Activated naive CD4-positive, alpha-beta T cell treated with anti-CD3 and anti-CD28 coated beads, Interleukin-2, amount 50 U/mL, for 24 hours (primary cell): ENCODE results near the gene H1-8.
A peak's percentile ranks its signal among the peaks of the same experiment; 100 is the strongest.

Source experiments
- H3K27ac Mint-ChIP-seq: one replicate; pipeline ENCODE4 v1.8.0; 2021; ENCODE audit warnings: mild to moderate bottlenecking, mixed read lengths
- H3K27me3 Mint-ChIP-seq: one replicate; pipeline ENCODE4 v1.8.0; 2021; ENCODE audit warnings: mixed read lengths
- H3K36me3 Mint-ChIP-seq: one replicate; pipeline ENCODE4 v1.8.0; 2021; ENCODE audit warnings: mixed read lengths
- H3K4me1 Mint-ChIP-seq: one replicate; pipeline ENCODE4 v1.8.0; 2021; ENCODE audit warnings: mixed read lengths
- H3K4me3 Mint-ChIP-seq: one replicate; pipeline ENCODE4 v1.8.0; 2021; ENCODE audit warnings: mild to moderate bottlenecking, mixed read lengths
- H3K9me3 Mint-ChIP-seq: one replicate; pipeline ENCODE4 v1.8.0; 2021; ENCODE audit warnings: mixed read lengths

H1-8 gene

DNA sequence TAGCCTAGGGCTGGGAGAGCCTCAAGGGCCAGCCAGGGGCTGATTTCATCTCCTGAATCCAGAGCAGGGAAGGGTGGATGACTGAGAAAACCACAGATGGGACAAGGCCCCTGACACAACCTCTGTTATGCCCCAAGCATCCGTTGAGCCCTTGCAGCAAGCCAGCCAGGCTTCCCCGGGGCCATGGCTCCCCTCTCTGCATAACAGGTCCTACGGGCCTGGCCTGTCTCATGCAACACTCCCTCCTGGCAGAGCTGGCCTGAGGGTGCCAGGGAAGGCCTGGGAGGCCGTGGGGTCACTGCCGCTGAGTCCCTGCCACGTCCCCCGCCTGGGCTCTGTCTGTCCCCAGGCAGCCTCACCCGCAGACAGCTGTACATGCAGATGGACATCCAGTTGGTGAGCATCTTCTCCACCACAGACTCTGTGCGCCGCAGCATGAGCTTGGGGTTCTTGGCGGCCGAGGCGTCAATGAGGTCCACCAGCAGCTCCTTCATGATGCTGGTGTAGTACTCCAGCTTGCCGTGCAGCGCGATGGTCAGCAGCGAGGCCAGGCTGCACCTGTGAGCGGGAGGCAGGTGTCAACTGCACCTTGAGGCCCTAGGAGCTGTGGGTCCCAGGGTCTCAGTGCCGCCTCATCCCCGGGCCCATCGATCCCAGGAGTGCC, 22.1 kb downstream of the H1-8 start:
- H3K36me3 Mint-ChIP-seq = no peaks in the 10 kb centered on the region
- H3K4me1 Mint-ChIP-seq = no peaks in the 10 kb centered on the region
- no peak overlapping the region for H3K27ac Mint-ChIP-seq
- no peak overlapping the region for H3K4me3 Mint-ChIP-seq
- H3K9me3 Mint-ChIP-seq = no peaks in the 10 kb centered on the region
- no peaks in the 10 kb centered on the region for H3K27me3 Mint-ChIP-seq

- no peak overlapping the region for H3K27ac Mint-ChIP-seq
- H3K4me1 Mint-ChIP-seq = no peaks in the 10 kb centered on the region
- H3K27me3 Mint-ChIP-seq = no peaks in the 10 kb centered on the region
- no peaks in the 10 kb centered on the region for H3K9me3 Mint-ChIP-seq
- H3K36me3 Mint-ChIP-seq = no peaks in the 10 kb centered on the region
- no peak overlapping the region for H3K4me3 Mint-ChIP-seq
Observed at GRCh38 chr3:129565902-129566301, 22.9 kb downstream of the H1-8 start.

DNA sequence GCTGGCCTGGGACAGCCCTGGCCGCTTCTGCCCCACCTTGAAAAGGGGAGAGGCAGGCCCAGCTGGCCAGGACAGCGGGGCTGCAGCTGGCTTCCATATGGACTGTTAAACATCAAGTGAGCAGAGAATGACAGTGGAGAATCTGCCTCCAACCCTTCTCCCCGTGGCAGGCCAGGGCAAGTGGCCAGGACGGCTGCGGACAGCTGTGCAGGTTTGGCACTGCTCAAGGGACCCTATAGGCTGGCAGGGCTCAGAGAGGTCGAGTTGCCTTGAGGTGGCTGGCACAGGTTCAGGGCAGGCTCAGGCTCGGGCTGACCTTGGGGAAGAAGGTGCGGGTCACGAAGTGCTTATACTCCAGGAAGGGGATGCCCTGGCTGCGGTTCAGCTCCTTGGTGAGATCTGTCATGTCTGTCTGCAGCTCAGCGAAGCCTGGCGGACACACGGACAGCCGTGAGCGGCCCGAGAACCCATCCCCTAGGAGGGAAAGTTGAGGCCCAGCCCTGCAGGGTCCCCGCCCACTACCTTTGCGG, 24.3 kb downstream of the H1-8 start:
- no peaks in the 10 kb centered on the region for H3K9me3 Mint-ChIP-seq
- H3K4me3 Mint-ChIP-seq = no peak overlapping the region
- H3K27me3 Mint-ChIP-seq = no peaks in the 10 kb centered on the region
- H3K27ac Mint-ChIP-seq = no peak overlapping the region
- H3K36me3 Mint-ChIP-seq = no peaks in the 10 kb centered on the region
- H3K4me1 Mint-ChIP-seq = no peaks in the 10 kb centered on the region

DNA sequence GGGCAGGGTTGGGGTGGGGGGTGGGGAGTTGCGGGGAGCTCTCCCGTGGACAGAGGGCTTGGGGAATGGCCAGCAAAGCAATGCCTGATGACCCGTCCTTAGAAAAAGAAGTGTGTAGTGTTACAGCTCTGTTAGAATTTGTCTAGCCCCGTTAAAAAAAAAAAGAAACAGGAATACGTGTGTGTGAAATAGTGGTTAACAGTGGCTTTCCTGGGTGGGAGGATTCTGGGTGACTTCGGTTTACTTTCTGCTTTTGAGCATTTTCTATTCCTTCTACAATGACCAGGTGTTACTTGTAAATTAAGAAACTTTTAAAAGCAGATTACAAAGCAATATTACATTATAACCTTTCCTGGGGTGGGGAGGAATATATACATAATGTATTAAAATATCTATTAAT, 25.0 kb downstream of the H1-8 start:
- Mint-ChIP-seq H3K9me3 (no peaks in the 10 kb centered on the region), H3K27me3 (no peaks in the 10 kb centered on the region), H3K4me1 (no peaks in the 10 kb centered on the region), H3K36me3 (no peaks in the 10 kb centered on the region), H3K4me3 (no peak overlapping the region), H3K27ac (no peak overlapping the region)

GRCh38 chr3:129569856-129570255, 26.9 kb downstream of the H1-8 start:
- H3K27me3 Mint-ChIP-seq = no peaks in the 10 kb centered on the region
- no peaks in the 10 kb centered on the region for H3K36me3 Mint-ChIP-seq
- H3K9me3 Mint-ChIP-seq = no peaks in the 10 kb centered on the region
- H3K27ac Mint-ChIP-seq = no peak overlapping the region
- H3K4me1 Mint-ChIP-seq = no peaks in the 10 kb centered on the region
- no peak overlapping the region for H3K4me3 Mint-ChIP-seq

DNA sequence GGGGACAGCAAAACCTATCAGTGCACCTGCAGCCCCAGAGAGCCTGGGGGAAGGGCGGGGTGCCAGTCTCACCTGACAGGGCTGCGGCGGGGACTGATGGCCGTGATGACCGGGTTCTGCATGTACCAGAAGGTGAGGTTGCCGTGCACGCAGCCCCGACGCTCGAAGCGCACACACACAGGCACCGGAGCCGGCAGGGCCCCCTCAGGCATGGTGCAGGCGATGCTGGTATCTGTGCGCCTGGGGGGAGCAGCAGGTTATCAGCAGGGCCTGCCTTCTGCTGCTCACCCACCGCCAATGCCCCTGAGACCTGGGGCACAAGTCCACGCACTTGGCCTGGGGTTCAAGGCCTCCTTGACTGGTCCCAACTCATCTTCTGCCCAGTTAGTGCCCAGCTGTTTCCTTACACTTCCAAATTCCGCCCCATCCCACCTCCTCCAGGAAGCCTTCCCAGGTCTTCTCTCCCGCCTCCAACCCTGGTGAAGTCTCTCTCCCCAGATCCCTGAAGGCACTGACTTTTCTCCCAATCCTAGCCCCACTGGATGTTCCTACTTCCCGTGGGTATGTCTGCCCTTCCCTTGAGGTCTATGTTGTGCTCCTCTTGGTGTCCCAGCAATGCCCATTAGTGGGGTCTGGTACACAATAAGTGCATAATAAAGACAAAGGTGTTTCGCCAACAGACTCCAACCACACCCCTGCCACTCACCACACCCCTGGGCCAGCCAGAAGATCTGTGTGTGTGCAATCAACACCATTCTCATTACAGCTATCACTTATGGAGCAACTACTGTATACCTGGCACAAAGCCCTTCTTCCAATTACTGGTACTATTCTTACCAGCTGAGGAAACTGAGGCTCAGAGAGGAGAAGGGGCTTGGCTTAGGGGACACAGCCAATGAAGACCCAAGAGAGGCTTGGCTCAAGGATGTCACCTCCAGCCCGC, 28.9 kb downstream of the H1-8 start:
- Mint-ChIP-seq H3K4me1 (peaks cover 13% of the 10 kb centered on the region), H3K9me3 (no peaks in the 10 kb centered on the region), H3K36me3 (no peaks in the 10 kb centered on the region), H3K4me3 (no peak overlapping the region), H3K27me3 (no peaks in the 10 kb centered on the region), H3K27ac (peak overlapping the region; percentile 48)

DNA sequence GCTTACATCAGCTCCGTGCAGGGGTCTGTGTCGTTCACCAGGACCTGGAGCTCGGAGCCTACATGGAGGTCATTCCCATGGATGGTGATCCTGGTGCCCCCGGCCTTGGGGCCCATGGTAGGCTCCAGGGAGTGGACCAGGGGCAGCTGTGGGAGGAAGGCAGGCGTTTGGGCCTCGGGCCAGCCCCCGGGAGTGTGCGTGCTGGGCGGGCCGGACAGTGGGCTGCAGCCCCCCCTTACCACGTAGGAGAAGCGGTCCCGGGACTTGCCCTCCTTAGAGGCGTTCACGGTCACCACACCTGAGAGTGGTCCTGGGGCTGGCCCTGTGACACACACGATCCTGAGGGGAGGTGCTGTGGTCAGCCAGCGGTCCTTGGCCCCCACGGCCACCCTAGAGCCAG, 29.6 kb downstream of the H1-8 start:
- no peaks in the 10 kb centered on the region for H3K27me3 Mint-ChIP-seq
- H3K4me3 Mint-ChIP-seq = no peak overlapping the region
- H3K27ac Mint-ChIP-seq = no peak overlapping the region
- no peaks in the 10 kb centered on the region for H3K9me3 Mint-ChIP-seq
- no peaks in the 10 kb centered on the region for H3K36me3 Mint-ChIP-seq
- peaks cover 16% of the 10 kb centered on the region for H3K4me1 Mint-ChIP-seq

GRCh38 chr3:129573493-129573892, 30.5 kb downstream of the H1-8 start:
- Mint-ChIP-seq H3K27me3 (no peaks in the 10 kb centered on the region), H3K27ac (no peak overlapping the region), H3K9me3 (no peaks in the 10 kb centered on the region), H3K4me1 (peaks cover 22% of the 10 kb centered on the region), H3K36me3 (no peaks in the 10 kb centered on the region), H3K4me3 (no peak overlapping the region)

DNA sequence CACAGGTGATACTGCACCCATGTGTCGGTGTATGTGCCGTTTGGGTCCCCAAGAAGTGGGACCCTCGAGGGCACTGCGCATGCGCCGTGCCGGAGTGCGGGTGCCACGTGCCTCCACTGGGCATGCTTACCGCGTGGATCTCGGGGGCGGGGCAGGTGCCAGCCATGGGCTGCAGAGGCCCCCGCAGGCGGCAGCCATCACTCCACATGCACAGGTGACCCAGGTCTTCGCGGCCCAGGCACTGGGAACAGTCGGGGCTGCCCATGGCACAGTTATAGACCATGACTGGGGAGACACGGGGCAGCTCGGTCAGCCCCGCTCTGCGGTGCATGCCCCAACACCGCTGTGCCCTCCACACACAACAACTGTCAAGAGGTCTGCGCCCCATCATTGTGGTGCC, 31.2 kb downstream of the H1-8 start:
- Mint-ChIP-seq H3K4me3 (no peak overlapping the region), H3K27me3 (no peaks in the 10 kb centered on the region), H3K36me3 (no peaks in the 10 kb centered on the region), H3K9me3 (no peaks in the 10 kb centered on the region), H3K4me1 (peaks cover 22% of the 10 kb centered on the region), H3K27ac (no peak overlapping the region)

DNA sequence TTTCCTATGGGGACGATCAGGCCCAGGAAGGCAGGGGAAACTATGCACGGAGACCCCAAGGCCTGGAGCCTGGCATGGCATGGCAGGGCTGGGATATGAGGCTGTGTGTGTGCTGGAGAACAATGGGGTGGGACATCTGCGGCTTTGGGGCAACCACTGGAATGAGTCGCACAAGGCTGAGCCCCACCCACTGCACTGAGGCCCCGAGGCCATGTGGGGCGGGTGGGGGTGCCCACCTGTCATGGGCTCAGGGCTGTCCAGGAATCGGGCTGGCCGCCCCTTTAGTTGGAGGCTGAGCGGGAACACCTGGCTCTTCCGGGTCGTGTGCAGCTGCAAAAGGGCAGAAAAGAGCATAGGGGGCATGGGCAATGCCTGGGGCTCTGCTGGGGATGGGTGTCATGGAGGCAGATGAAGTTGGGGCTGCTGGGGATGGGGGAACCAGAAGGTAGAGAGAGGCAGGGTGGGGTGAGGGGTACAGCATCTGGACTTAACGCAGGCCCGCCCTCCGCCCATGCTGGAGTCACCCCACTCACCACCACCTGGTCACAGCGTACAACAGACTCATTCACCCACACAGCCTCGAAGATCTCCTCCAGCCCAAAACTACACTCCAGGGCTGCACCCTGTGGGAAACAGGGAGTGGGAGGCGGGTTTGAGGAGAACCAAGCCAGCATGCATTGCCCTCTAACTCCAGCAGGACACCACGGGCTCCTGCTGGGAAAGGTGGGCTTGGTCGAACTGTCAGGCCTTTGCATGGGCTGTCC, 32.4 kb downstream of the H1-8 start:
- H3K4me3 Mint-ChIP-seq = no peak overlapping the region
- H3K36me3 Mint-ChIP-seq = no peaks in the 10 kb centered on the region
- no peaks in the 10 kb centered on the region for H3K9me3 Mint-ChIP-seq
- H3K4me1 Mint-ChIP-seq = peaks cover 22% of the 10 kb centered on the region
- no peak overlapping the region for H3K27ac Mint-ChIP-seq
- no peaks in the 10 kb centered on the region for H3K27me3 Mint-ChIP-seq

- peak overlapping the region; percentile 65 for H3K4me3 Mint-ChIP-seq
- H3K27me3 Mint-ChIP-seq = no peaks in the 10 kb centered on the region
- no peaks in the 10 kb centered on the region for H3K9me3 Mint-ChIP-seq
- H3K27ac Mint-ChIP-seq = no peak overlapping the region
- H3K4me1 Mint-ChIP-seq = peaks cover 22% of the 10 kb centered on the region
- H3K36me3 Mint-ChIP-seq = no peaks in the 10 kb centered on the region
Observed at GRCh38 chr3:129575997-129576384, 33.0 kb downstream of the H1-8 start.

DNA sequence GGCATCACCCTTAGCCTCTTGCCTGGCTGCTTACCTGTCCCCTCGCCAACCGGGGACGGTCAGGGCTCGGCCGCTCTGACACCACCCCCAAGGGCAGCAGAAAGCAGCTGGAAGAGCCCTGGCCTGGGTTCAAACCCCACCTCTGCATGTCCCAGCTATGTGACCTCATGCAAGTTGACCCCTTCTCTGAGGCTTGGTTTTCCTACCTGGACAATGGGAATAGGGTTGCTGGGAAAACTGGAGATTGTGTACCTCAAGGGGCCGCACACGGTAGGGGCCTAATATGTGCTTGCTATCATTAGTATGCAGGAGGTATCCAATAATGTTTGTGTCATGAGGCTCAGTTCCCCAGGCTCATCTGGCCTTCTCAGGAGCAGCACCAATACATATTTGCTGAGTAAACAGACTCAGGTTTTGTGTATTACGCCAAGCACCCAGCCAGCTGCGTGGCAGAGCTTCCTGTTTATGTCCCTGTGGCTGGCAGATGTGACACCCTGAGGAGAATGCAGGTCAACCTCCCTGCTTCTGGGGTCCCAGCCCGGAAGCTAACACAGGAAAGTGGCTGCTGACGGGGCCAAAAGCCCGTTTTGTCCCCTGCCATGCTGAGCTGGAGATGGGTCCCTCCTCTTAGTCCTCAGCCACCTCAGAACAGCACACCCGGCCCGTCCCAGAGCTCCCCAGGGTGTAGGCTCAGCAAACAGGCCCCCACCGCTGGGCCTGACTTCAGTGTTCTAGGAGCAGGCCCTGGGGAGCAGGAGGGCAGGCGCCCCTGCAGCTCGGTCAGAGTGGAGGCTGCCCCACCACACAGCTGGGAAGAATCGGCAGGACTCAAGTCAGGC, 33.8 kb downstream of the H1-8 start:
- H3K27me3 Mint-ChIP-seq = no peaks in the 10 kb centered on the region
- H3K4me3 Mint-ChIP-seq = peak overlapping the region; percentile 65
- H3K27ac Mint-ChIP-seq = no peak overlapping the region
- no peaks in the 10 kb centered on the region for H3K9me3 Mint-ChIP-seq
- peaks cover 22% of the 10 kb centered on the region for H3K4me1 Mint-ChIP-seq
- H3K36me3 Mint-ChIP-seq = no peaks in the 10 kb centered on the region

- Mint-ChIP-seq H3K36me3 (no peaks in the 10 kb centered on the region), H3K27ac (no peak overlapping the region), H3K4me3 (no peak overlapping the region), H3K4me1 (peaks cover 22% of the 10 kb centered on the region), H3K9me3 (no peaks in the 10 kb centered on the region), H3K27me3 (no peaks in the 10 kb centered on the region)
Observed at GRCh38 chr3:129577366-129577765, 34.4 kb downstream of the H1-8 start.

DNA sequence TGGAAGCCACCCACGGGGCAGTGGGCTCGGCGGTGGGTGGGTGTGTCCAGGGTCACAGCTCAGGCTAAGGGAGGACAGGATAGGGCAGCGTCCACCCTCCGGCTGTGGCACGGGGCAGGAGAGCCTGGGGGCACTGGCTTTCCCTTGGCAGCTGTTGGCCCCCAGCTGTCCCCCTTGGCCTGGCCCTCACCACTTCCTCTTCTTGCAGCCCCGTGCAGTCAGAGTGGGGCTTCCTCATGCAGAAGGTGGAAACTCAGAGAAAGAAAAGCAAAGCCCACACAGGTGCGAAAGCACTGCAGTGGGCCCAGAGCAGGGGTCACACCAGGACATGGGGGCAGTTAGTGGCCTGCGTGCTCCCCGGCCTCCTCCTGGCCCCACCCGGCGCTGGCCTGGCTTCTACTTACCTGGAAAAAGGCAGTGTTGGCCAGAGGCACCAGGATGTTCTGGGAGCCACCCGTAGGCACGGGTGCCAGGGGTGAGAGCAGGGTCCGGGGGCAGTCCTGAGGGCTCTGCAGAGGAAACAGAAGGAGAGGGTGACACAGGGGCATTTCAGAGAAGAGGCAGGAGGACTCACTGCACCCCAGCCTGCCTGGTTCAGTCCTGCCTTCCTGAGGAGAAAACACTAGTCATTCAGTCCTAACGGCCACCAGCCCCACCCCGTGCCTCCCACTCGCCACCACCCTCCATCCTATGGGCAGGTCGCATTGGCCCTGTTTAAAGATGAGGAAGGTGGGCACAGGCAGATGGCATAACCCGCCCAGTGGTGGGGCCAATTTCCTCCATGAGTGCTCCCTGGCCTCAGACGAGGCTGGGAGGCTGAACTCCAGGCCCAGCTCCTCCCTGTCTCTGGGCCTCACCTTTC, 35.2 kb downstream of the H1-8 start:
- H3K36me3 Mint-ChIP-seq = no peaks in the 10 kb centered on the region
- no peaks in the 10 kb centered on the region for H3K27me3 Mint-ChIP-seq
- peaks cover 22% of the 10 kb centered on the region for H3K4me1 Mint-ChIP-seq
- H3K9me3 Mint-ChIP-seq = no peaks in the 10 kb centered on the region
- H3K4me3 Mint-ChIP-seq = no peak overlapping the region
- peak overlapping the region; percentile 17 for H3K27ac Mint-ChIP-seq
